Ishikawa (cell line): ENCODE measurements around the gene PDE6B.

Source experiments
- CEBPB ChIP-seq: IDR thresholded peaks from 2 replicates; pipeline ENCODE4 v1.6.1; 2012
- EP300 ChIP-seq: IDR thresholded peaks from 2 replicates; pipeline ENCODE4 v1.6.1; 2012; ENCODE audit warnings: borderline replicate concordance
- MAX ChIP-seq: IDR thresholded peaks from 2 replicates; pipeline ENCODE4 v1.6.1; 2012
- TCF12 ChIP-seq: IDR thresholded peaks from 2 replicates; pipeline ENCODE4 v1.6.1; 2012; ENCODE audit warnings: low read depth
- YY1 ChIP-seq: IDR thresholded peaks from 2 replicates; pipeline ENCODE4 v1.6.1; 2012; ENCODE audit warnings: low read depth
- ZBTB7A ChIP-seq: IDR thresholded peaks from 2 replicates; pipeline ENCODE4 v1.6.1; 2012; ENCODE audit warnings: low read depth
- TF ChIP-seq, protein P1 (sequence below): IDR thresholded peaks from 2 replicates; pipeline ENCODE4 v1.6.1; 2012; ENCODE audit warnings: low read depth, mild to moderate bottlenecking

DNA sequence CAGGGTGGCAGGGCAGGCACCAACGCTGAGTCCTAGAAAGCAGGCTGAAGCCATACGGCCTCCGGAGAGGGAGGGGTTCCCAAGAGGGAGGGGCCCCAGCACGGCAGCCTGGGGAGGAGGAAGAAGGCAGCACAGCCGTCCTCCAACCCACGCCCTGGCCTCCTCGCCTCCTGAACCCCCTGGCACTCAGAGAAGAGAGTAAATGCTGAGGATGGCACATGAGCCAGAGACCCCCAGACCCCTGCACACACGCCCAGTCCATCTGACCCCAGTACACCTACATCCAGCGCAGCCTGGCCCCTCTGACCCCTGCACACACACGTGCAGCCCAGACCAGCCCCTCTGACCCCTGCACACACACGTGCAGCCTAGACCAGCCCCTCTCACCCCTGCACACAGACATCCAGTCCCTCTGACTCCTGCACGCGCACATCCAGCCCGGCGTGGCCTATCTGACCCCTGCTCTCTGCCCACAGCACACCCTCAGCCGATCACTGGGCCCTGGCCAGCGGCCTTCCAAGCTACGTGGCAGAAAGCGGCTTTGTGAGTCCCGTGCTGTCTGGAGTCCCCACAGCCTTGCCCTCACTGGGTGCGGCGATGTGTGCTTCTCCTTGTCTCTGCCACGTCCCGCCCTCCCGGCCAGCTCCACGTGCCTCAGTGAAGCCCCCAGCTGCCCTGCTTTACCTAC, 30.2 kb downstream of the PDE6B start:
- TF ChIP-seq, protein P1, sequence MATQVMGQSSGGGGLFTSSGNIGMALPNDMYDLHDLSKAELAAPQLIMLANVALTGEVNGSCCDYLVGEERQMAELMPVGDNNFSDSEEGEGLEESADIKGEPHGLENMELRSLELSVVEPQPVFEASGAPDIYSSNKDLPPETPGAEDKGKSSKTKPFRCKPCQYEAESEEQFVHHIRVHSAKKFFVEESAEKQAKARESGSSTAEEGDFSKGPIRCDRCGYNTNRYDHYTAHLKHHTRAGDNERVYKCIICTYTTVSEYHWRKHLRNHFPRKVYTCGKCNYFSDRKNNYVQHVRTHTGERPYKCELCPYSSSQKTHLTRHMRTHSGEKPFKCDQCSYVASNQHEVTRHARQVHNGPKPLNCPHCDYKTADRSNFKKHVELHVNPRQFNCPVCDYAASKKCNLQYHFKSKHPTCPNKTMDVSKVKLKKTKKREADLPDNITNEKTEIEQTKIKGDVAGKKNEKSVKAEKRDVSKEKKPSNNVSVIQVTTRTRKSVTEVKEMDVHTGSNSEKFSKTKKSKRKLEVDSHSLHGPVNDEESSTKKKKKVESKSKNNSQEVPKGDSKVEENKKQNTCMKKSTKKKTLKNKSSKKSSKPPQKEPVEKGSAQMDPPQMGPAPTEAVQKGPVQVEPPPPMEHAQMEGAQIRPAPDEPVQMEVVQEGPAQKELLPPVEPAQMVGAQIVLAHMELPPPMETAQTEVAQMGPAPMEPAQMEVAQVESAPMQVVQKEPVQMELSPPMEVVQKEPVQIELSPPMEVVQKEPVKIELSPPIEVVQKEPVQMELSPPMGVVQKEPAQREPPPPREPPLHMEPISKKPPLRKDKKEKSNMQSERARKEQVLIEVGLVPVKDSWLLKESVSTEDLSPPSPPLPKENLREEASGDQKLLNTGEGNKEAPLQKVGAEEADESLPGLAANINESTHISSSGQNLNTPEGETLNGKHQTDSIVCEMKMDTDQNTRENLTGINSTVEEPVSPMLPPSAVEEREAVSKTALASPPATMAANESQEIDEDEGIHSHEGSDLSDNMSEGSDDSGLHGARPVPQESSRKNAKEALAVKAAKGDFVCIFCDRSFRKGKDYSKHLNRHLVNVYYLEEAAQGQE, result no peak
- TF ChIP-seq EP300 (no peak), TCF12 (no peak), MAX (no peak), YY1 (no peak), ZBTB7A (no peak), CEBPB (no peak)
